H1 (cell line): ENCODE measurements around the gene CFAP92.

Experiments used
- BACH1 ChIP-seq: IDR thresholded peaks from 2 replicates; pipeline ENCODE4 v1.6.1; 2012; ENCODE audit warnings: low read length, improper control_type of control experiment
- CEBPB ChIP-seq: IDR thresholded peaks from 2 replicates; pipeline ENCODE4 v1.6.1; 2012; ENCODE audit warnings: low read depth, low read length
- EP300 ChIP-seq, 2 experiments: IDR thresholded peaks; 1 replicate in 1 of 2; 2 replicates in 1 of 2; pipeline ENCODE4 v1.6.1; 2011 to 2012; ENCODE audit warnings: low read depth in 2 of 2, low read length in 2 of 2, mild to moderate bottlenecking in 2 of 2, borderline replicate concordance in 1 of 2, inconsistent platforms in 1 of 2, moderate library complexity in 1 of 2
- GABPA ChIP-seq: IDR thresholded peaks from 2 replicates; pipeline ENCODE4 v1.6.1; 2011; ENCODE audit warnings: mild to moderate bottlenecking, low read length, moderate library complexity, borderline replicate concordance; ENCODE audit not compliant: insufficient read depth
- JUN ChIP-seq: IDR thresholded peaks from 2 replicates; pipeline ENCODE4 v1.6.1; 2011; ENCODE audit warnings: low read depth, mild to moderate bottlenecking, improper control_type of control experiment, low read length
- MAX ChIP-seq: IDR thresholded peaks from 2 replicates; pipeline ENCODE4 v1.6.1; 2012; ENCODE audit warnings: inconsistent platforms
- NRF1 ChIP-seq: IDR thresholded peaks from 2 replicates; pipeline ENCODE4 v1.6.1; 2011; ENCODE audit warnings: mild to moderate bottlenecking, low read depth, low read length, improper control_type of control experiment
- POLR2A ChIP-seq, 2 experiments: IDR thresholded peaks; 1 replicate in 1 of 2; 2 replicates in 1 of 2; pipeline ENCODE4 v1.6.1; 2011; ENCODE audit warnings: low read depth in 2 of 2, low read length in 2 of 2, mild to moderate bottlenecking in 2 of 2; ENCODE audit errors: control extremely low read depth in 1 of 2
- POLR2AphosphoS5 ChIP-seq: IDR thresholded peaks from 2 replicates; pipeline ENCODE4 v1.6.1; 2011; ENCODE audit warnings: low read depth, low read length
- SIN3A ChIP-seq, 2 experiments: IDR thresholded peaks in 1 of 2; conservative IDR thresholded peaks in 1 of 2; 2 replicates each; pipeline ENCODE4 v1.6.1; 2011 to 2012; ENCODE audit warnings: low read length in 2 of 2, improper control_type of control experiment in 1 of 2, low read depth in 1 of 2, mild to moderate bottlenecking in 1 of 2
- SP1 ChIP-seq: IDR thresholded peaks from 2 replicates; pipeline ENCODE4 v1.6.1; 2011; ENCODE audit warnings: low read depth, low read length
- TAF1 ChIP-seq: IDR thresholded peaks from 2 replicates; pipeline ENCODE4 v1.6.1; 2011; ENCODE audit warnings: mild to moderate bottlenecking, low read depth, low read length
- TF ChIP-seq, protein P1 (sequence below), 3 experiments: IDR thresholded peaks; 1 replicate in 2 of 3; 2 replicates in 1 of 3; pipeline versions ENCODE4 v1.5.1 to v1.6.1; 2011; ENCODE audit warnings: low read length in 3 of 3, mild to moderate bottlenecking in 3 of 3, inconsistent platforms in 2 of 3, low read depth in 1 of 3, moderate library complexity in 1 of 3; ENCODE audit not compliant: insufficient read depth in 1 of 3; ENCODE audit errors: control extremely low read depth in 1 of 3

DNA sequence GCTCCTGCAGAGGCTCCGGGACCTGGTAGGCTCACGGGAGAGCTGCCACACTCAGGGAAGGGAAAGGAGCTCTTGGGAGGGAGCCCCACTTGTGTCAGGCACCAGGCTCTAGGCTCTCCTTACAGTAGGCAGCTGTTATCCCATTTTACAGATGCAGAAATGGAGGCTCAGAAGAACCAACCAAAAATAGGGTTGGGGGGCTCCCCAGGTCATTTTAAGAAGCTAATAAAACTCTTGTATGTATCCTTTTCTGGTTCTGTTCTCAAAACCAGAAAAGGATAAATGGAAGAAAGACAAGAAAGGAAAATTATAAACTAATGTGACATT lies 43.2 kb upstream of the CFAP92 start:
- TF ChIP-seq, protein P1, sequence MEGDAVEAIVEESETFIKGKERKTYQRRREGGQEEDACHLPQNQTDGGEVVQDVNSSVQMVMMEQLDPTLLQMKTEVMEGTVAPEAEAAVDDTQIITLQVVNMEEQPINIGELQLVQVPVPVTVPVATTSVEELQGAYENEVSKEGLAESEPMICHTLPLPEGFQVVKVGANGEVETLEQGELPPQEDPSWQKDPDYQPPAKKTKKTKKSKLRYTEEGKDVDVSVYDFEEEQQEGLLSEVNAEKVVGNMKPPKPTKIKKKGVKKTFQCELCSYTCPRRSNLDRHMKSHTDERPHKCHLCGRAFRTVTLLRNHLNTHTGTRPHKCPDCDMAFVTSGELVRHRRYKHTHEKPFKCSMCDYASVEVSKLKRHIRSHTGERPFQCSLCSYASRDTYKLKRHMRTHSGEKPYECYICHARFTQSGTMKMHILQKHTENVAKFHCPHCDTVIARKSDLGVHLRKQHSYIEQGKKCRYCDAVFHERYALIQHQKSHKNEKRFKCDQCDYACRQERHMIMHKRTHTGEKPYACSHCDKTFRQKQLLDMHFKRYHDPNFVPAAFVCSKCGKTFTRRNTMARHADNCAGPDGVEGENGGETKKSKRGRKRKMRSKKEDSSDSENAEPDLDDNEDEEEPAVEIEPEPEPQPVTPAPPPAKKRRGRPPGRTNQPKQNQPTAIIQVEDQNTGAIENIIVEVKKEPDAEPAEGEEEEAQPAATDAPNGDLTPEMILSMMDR (IDR thresholded peaks at IDR 0.05; ENCODE audit: control extremely low read depth in 1 of 3, insufficient read depth in 1 of 3, low read depth in 1 of 3, low read length in 3 of 3), result no peak
- no peak for TF ChIP-seq POLR2A (IDR thresholded peaks at IDR 0.05; ENCODE audit: control extremely low read depth in 1 of 2, low read depth in 2 of 2, low read length in 2 of 2)
- TF ChIP-seq BACH1, result no peak
- TF ChIP-seq JUN, result no peak
- TF ChIP-seq POLR2AphosphoS5, result no peak
- no peak for TF ChIP-seq MAX
- no peak for TF ChIP-seq SP1
- no peak for TF ChIP-seq SIN3A (conservative IDR thresholded peaks at IDR 0.05 in 1 of 2, IDR thresholded peaks at IDR 0.05 in 1 of 2; ENCODE audit: low read depth in 1 of 2, low read length in 2 of 2)
- TF ChIP-seq TAF1, result no peak
- TF ChIP-seq EP300 (IDR thresholded peaks at IDR 0.05; ENCODE audit: borderline replicate concordance in 1 of 2, low read depth in 2 of 2, low read length in 2 of 2), result no peak
- TF ChIP-seq NRF1, result no peak
- TF ChIP-seq GABPA, result no peak
- TF ChIP-seq CEBPB, result no peak
